HL-60 (cell line): ENCODE results near the gene RNF111.
"Not testable (repeated sequence)": the region's sequence is repeated elsewhere in the genome, so short reads cannot be mapped to it uniquely, and the experiment has no call there.

ENCODE experiments used
- DNase-seq, 2 experiments: peaks; one replicate each; pipeline ENCODE4 v3.0.0-alpha.2; 2010 to 2020; ENCODE audit warnings: low read depth in 1 of 2, low spot score in 1 of 2
- H3K27ac ChIP-seq: fragments of 250-450 bp; sonication (Bioruptor Pico); replicated peaks from 2 replicates; pipeline ENCODE4 v1.5.1; 2020; ENCODE audit warnings: mild to moderate bottlenecking, moderate library complexity
- H3K27me3 ChIP-seq: fragments of 250-450 bp; sonication (Bioruptor Pico); 2 replicates; pipeline ENCODE4 v1.5.1; 2021; ENCODE audit warnings: mild to moderate bottlenecking, moderate library complexity; ENCODE audit not compliant: insufficient read depth, poor library complexity, severe bottlenecking
- H3K4me3 ChIP-seq: replicated peaks from 2 replicates; pipeline ENCODE4 v1.5.1; 2011; ENCODE audit warnings: mild to moderate bottlenecking, control low read depth, low read length; ENCODE audit not compliant: insufficient read depth
- GABPA ChIP-seq: IDR thresholded peaks from 2 replicates; pipeline ENCODE4 v1.6.1; 2012; ENCODE audit warnings: low read depth
- POLR2AphosphoS5 ChIP-seq: IDR thresholded peaks from 2 replicates; pipeline ENCODE4 v1.6.1; 2012; ENCODE audit warnings: low read depth
- REST ChIP-seq: IDR thresholded peaks from 2 replicates; pipeline ENCODE4 v1.6.1; 2012; ENCODE audit warnings: low read depth; ENCODE audit not compliant: insufficient replicate concordance
- SPI1 ChIP-seq: IDR thresholded peaks from 2 replicates; pipeline ENCODE4 v1.6.1; 2012; ENCODE audit warnings: low read depth, mild to moderate bottlenecking, borderline replicate concordance
- TF ChIP-seq, protein P1 (sequence below): IDR thresholded peaks from one replicate; pipeline ENCODE4 v1.5.1; 2011; ENCODE audit warnings: low read length, control low read depth, inconsistent platforms; ENCODE audit not compliant: insufficient read depth

The RNF111 gene

GRCh38 chr15:59140422-59141226 is 153.2 kb downstream of the RNF111 start:
- TF ChIP-seq REST (no peak), GABPA (no peak), POLR2AphosphoS5 (no peak), SPI1 (no peak)
- TF ChIP-seq, protein P1, sequence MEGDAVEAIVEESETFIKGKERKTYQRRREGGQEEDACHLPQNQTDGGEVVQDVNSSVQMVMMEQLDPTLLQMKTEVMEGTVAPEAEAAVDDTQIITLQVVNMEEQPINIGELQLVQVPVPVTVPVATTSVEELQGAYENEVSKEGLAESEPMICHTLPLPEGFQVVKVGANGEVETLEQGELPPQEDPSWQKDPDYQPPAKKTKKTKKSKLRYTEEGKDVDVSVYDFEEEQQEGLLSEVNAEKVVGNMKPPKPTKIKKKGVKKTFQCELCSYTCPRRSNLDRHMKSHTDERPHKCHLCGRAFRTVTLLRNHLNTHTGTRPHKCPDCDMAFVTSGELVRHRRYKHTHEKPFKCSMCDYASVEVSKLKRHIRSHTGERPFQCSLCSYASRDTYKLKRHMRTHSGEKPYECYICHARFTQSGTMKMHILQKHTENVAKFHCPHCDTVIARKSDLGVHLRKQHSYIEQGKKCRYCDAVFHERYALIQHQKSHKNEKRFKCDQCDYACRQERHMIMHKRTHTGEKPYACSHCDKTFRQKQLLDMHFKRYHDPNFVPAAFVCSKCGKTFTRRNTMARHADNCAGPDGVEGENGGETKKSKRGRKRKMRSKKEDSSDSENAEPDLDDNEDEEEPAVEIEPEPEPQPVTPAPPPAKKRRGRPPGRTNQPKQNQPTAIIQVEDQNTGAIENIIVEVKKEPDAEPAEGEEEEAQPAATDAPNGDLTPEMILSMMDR: no peak
- DNase-seq: no peak
- Histone ChIP-seq H3K27me3 (no peaks in the 10 kb centered on the region), H3K4me3 (no peak overlapping the region), H3K27ac (no peak overlapping the region)

DNA sequence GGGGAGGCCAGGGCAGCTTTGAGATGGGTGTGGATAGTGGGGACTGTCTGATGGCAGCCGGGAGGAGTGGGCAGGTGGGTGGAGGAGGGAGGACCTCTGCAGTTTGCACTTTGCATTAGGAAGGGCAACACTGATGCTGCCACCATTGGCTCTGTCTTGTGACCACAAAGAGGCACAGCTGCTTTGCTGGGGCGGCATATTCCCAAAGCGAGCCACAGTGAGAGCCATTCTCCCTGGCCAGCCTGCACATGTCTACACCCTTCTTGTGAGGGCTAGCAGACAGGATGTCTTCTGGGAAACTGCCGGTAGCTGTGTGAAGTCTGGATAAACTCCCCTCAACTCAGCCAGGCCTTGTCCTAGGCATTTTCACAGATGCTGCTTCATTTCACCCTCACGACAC is 155.8 kb downstream of the RNF111 start:
- DNase-seq: no peak
- no peaks in the 10 kb centered on the region for H3K27me3 ChIP-seq
- TF ChIP-seq REST: no peak
- TF ChIP-seq, protein P1: no peak
- TF ChIP-seq POLR2AphosphoS5: no peak
- no peak for TF ChIP-seq SPI1
- TF ChIP-seq GABPA: no peak
- H3K27ac ChIP-seq: no peak overlapping the region
- H3K4me3 ChIP-seq: no peak overlapping the region

DNA sequence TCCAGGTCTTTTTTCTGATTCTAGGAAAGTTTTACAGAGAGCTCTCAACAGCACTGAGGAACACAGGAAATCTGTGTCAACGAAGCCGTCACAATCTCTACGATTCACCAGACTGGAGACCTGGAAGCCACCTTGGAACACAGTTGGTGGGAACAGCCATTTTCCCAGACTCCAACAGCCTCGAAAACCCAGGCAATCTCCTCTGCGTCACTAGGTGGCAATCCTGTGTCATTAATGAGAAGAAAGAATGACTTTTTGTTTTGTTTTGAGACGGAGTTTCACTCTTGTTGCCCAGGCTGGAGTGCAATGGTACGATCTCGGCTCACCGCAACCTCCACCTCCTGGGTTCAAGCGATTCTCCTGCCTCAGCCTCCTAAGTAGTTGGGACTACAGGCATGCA is 157.1 kb downstream of the RNF111 start:
- DNase-seq, H3K27ac ChIP-seq: not testable (repeated sequence)

More for the DNA sequence above, 157.1 kb downstream of the RNF111 start:
- H3K4me3 ChIP-seq, H3K27me3 ChIP-seq: not testable (repeated sequence)
